Measurements from ENCODE around the gene TRIM2. TPM values are rescaled to one million over a fixed set of nuclear protein-coding genes. Genes with fewer than 3 reads are reported as not detected.

TRIM2 gene
- total RNA-seq, 1 experiment from 2014 or later = 41.4 TPM

- no peak overlapping the region for H3K4me3 ChIP-seq (replicated peaks in 1 of 2; ENCODE audit: low read depth in 1 of 2, low read length in 2 of 2)
- TF ChIP-seq EZH2phosphoT487 (IDR thresholded peaks at IDR 0.05; ENCODE audit: borderline replicate concordance) = no peak
- no peak for TF ChIP-seq EZH2 (IDR thresholded peaks at IDR 0.05)
- TF ChIP-seq, protein P1, sequence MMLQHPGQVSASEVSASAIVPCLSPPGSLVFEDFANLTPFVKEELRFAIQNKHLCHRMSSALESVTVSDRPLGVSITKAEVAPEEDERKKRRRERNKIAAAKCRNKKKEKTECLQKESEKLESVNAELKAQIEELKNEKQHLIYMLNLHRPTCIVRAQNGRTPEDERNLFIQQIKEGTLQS (IDR thresholded peaks at IDR 0.05) = no peak
- no peak for TF ChIP-seq FOSL1 (IDR thresholded peaks at IDR 0.05; ENCODE audit: low read depth)
- TF ChIP-seq RAD21 (IDR thresholded peaks at IDR 0.05; ENCODE audit: low read depth) = no peak
- TF ChIP-seq, protein P2, sequence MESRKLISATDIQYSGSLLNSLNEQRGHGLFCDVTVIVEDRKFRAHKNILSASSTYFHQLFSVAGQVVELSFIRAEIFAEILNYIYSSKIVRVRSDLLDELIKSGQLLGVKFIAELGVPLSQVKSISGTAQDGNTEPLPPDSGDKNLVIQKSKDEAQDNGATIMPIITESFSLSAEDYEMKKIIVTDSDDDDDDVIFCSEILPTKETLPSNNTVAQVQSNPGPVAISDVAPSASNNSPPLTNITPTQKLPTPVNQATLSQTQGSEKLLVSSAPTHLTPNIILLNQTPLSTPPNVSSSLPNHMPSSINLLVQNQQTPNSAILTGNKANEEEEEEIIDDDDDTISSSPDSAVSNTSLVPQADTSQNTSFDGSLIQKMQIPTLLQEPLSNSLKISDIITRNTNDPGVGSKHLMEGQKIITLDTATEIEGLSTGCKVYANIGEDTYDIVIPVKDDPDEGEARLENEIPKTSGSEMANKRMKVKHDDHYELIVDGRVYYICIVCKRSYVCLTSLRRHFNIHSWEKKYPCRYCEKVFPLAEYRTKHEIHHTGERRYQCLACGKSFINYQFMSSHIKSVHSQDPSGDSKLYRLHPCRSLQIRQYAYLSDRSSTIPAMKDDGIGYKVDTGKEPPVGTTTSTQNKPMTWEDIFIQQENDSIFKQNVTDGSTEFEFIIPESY (IDR thresholded peaks at IDR 0.05; ENCODE audit: extremely low read depth, insufficient replicate concordance, low read length) = no peak
- no peak for TF ChIP-seq ZNF274 (IDR thresholded peaks at IDR 0.05; ENCODE audit: low read depth, low read length)
- BruUV-seq (replicated peaks) = no TSS peak
- intact Hi-C loops (cut with micrococcal nuclease) = no loop called here
- peaks cover 4 to 8% of the 10 kb centered on the region in 2 experiments for H3K4me1 ChIP-seq (ENCODE audit: control insufficient read depth in 1 of 2, insufficient read depth in 2 of 2, low read length in 2 of 2)
- ATAC-seq (no peak), DNase-seq (ENCODE audit: low read depth, low spot score) (no peak)
- H3K27me3 ChIP-seq (ENCODE audit: insufficient read depth, low read length) = no peaks in the 10 kb centered on the region
- H3K9ac ChIP-seq (ENCODE audit: low read length) = no peak overlapping the region
- H3K9me3 ChIP-seq (ENCODE audit: control insufficient read depth in 1 of 2, insufficient read depth in 1 of 2, low read depth in 1 of 2, low read length in 2 of 2) = no peaks in the 10 kb centered on the region
- H3K36me3 ChIP-seq (ENCODE audit: control insufficient read depth in 1 of 2, insufficient read depth in 2 of 2, low read length in 2 of 2) = no peaks in the 10 kb centered on the region
- no peaks in the 10 kb centered on the region for H4K20me1 ChIP-seq (ENCODE audit: insufficient read depth)
- no peak overlapping the region for H3K27ac ChIP-seq (ENCODE audit: low read depth, low read length)
- no peak overlapping the region for H3K4me2 ChIP-seq (ENCODE audit: low read length)
- H2AFZ ChIP-seq (ENCODE audit: low read depth, low read length, poor library complexity, severe bottlenecking) = no peak overlapping the region
- no peaks in the 10 kb centered on the region for H3K79me2 ChIP-seq (ENCODE audit: insufficient read depth, low read length)
- ChIA-PET POLR2A (no interaction called here), RAD21 (ENCODE audit: low non-redundant PET in 1 of 2, low total read pairs in 2 of 2, uncharacterized antibody in 2 of 2, unreplicated experiment in 2 of 2) (no interaction called here), CTCF (no interaction called here)
- H3K9me2 ChIP-seq (ENCODE audit: insufficient read depth) = no peaks in the 10 kb centered on the region
These were observed 178.9 kb downstream of the TRIM2 start for GRCh38 chr4:153383131-153383530.

DNA sequence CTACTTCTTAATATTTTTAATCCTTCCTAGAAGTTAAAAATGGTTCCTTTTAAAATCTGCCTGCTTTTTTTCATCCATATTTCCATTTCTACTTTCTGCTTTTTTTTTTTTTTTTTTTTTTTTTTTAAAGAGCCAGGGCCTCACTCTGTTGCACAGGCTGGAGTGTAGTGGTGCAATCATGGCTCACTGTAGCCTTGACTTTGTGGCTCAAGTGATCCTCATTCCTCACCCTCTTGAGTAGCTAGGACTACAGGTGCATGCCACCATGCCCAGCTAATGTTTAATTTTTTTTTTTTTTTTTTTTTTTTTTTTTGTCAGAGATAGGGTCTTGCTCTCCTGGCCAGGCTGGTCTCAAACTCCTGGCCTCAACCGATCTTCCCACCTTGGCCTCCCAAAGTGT lies 179.9 kb downstream of the TRIM2 start:
- BruUV-seq (replicated peaks) = no TSS peak
- intact Hi-C loops (cut with micrococcal nuclease) = no loop called here
- Histone ChIP-seq H3K79me2 (ENCODE audit: insufficient read depth, low read length) (no peaks in the 10 kb centered on the region), H3K9me3 (ENCODE audit: control insufficient read depth in 1 of 2, insufficient read depth in 1 of 2, low read depth in 1 of 2, low read length in 2 of 2) (no peaks in the 10 kb centered on the region), H3K4me3 (replicated peaks in 1 of 2; ENCODE audit: low read depth in 1 of 2, low read length in 2 of 2) (no peak overlapping the region), H3K36me3 (ENCODE audit: control insufficient read depth in 1 of 2, insufficient read depth in 2 of 2, low read length in 2 of 2) (no peaks in the 10 kb centered on the region), H3K9ac (ENCODE audit: low read length) (no peak overlapping the region), H2AFZ (ENCODE audit: low read depth, low read length, poor library complexity, severe bottlenecking) (no peak overlapping the region), H3K27ac (ENCODE audit: low read depth, low read length) (no peak overlapping the region), H3K4me1 (ENCODE audit: control insufficient read depth in 1 of 2, insufficient read depth in 2 of 2, low read length in 2 of 2) (peaks cover 4 to 9% of the 10 kb centered on the region in 2 experiments), H4K20me1 (ENCODE audit: insufficient read depth) (no peaks in the 10 kb centered on the region), H3K27me3 (ENCODE audit: insufficient read depth, low read length) (no peaks in the 10 kb centered on the region), H3K4me2 (ENCODE audit: low read length) (no peak overlapping the region), H3K9me2 (ENCODE audit: insufficient read depth) (no peaks in the 10 kb centered on the region)
- ATAC-seq (no peak), DNase-seq (ENCODE audit: low read depth, low spot score) (no peak)
- ChIA-PET CTCF (no interaction called here), RAD21 (ENCODE audit: low non-redundant PET in 1 of 2, low total read pairs in 2 of 2, uncharacterized antibody in 2 of 2, unreplicated experiment in 2 of 2) (interaction anchor here in 1 of 2 experiments (0.7 kb wide), 1 partner anchor 16 kb away, joined by 4 read pairs; no protein-coding TSS in a partner anchor), POLR2A (no interaction called here)
- TF ChIP-seq ELF1 (IDR thresholded peaks at IDR 0.05; ENCODE audit: borderline replicate concordance, low read depth) = no peak
- no peak for TF ChIP-seq CTCF (IDR thresholded peaks at IDR 0.05 in 2 of 3, conservative IDR thresholded peaks at IDR 0.05 in 1 of 3; ENCODE audit: borderline replicate concordance in 1 of 3, insufficient read depth in 1 of 3, low read depth in 2 of 3, low read length in 2 of 3)
- TF ChIP-seq ZFX (IDR thresholded peaks at IDR 0.05) = no peak
- TF ChIP-seq EZH2phosphoT487 (IDR thresholded peaks at IDR 0.05; ENCODE audit: borderline replicate concordance) = no peak
- TF ChIP-seq POLR2A (IDR thresholded peaks at IDR 0.05; ENCODE audit: borderline replicate concordance, extremely low read depth, insufficient read depth, insufficient read length) = no peak
- TF ChIP-seq CBX3 (IDR thresholded peaks at IDR 0.05; ENCODE audit: low read depth) = no peak
- TF ChIP-seq FOSL1 (IDR thresholded peaks at IDR 0.05; ENCODE audit: low read depth) = no peak
- TF ChIP-seq EZH2 (IDR thresholded peaks at IDR 0.05) = no peak
- no peak for TF ChIP-seq TCF7L2 (IDR thresholded peaks at IDR 0.05; ENCODE audit: borderline replicate concordance, extremely low read depth, insufficient read depth, insufficient read length)
- no peak for TF ChIP-seq SIN3A (IDR thresholded peaks at IDR 0.05; ENCODE audit: low read depth)
- TF ChIP-seq MAX (IDR thresholded peaks at IDR 0.05) = no peak
- no peak for TF ChIP-seq ZNF274 (IDR thresholded peaks at IDR 0.05; ENCODE audit: low read depth, low read length)
- TF ChIP-seq, protein P1 (IDR thresholded peaks at IDR 0.05) = no peak
- no peak for TF ChIP-seq SP1 (IDR thresholded peaks at IDR 0.05; ENCODE audit: low read depth)

Measured in HCT116 (cell line).